Stimulated activated CD8-positive, alpha-beta memory T cell treated with anti-CD3 and anti-CD28 coated beads, Interleukin-4, amount 100 ng/mL, for 48 hours (primary cell): ENCODE results near the gene NEGR1.

ENCODE experiments used
- DNase-seq: peaks from one replicate; pipeline ENCODE4 v3.0.0-alpha.2; 2020

The NEGR1 gene

DNA sequence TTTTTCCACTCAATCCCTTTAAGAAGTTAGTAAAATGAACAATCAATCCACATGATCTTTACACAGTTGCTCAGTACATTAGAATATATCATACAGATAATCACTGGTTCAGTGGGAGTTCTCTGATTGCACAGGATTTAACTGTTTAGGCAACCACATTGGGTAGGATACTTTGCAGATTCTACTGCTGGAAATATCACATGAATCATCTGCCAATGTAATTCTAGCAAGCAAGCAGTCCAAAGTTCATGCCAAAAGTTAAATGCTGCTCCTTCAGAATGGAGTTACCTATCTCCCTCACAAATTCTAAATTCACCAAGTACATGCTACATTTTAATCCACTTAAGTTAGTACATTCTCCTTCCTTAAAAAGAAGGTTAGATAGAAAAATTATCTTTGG lies 52.4 kb downstream of the NEGR1 start:
- DNase-seq: no peak

- DNase-seq: no peak
Observed at GRCh38 chr1:72227667-72228066, 54.7 kb downstream of the NEGR1 start.

DNA sequence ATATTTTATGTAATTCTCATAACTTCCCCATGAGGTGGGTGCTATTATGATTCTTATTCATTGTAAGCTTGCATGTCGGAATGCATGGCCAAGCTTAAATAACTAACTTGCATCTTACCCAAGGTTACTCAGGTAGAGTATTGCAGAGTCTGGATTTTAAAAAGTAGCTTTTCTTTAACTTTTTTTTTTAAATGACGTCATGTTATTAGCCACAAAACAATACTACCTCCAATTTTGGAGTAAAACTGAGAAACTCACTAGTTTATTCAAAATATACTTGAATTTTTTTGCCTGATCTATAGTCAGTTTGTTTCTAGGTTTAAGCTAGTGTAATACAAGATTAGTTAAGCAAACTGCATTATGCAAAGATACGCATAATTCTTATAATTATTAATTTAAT lies 57.8 kb downstream of the NEGR1 start:
- DNase-seq: no peak

DNA sequence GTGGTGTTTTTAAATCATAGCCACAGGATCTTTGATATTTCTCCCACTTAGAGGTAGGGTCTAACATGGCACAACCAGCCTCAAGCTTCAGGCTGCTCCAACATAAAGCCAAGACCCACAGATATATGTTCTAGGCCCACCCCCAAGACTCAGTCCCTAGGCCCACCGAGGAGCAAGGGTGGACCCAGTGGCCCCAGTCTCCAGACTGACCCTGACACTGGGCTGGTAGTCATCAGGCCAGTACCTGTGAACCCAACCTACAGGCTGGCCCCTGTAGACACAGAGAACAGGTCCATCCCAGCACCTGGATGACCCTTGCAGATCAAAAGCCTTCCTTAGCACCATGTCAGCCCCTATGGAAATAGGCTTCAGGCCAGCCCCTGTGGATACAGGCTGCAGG lies 60.5 kb downstream of the NEGR1 start:
- no peak for DNase-seq

DNA sequence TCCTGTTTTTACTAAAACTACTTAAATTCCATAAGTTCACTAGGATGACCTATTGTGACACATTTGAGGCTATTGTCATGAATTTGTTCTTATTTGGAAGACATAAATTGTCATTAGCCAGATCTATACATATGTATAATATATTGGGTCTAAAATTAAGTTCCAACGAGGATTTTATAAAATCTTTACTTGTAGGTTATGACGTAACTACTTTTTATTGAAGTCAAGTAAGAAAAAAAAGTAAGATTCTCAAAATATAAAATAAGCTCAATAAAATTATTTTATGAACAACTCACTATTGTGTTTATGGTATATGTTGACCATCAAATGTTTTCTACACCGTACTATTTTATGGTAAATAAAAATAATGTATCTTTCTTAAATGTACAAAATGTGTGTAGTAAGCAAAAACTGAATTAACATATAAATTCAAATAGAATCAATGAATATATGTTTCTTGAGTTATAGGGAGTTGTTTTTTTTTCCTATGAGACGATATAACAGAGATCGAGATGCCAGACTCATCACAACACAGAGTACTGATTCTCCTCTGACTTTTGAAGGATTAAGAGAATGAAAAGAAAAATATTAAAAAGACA lies 64.1 kb downstream of the NEGR1 start:
- no peak for DNase-seq

GRCh38 chr1:72207059-72207458 lies 75.3 kb downstream of the NEGR1 start:
- no peak for DNase-seq

DNA sequence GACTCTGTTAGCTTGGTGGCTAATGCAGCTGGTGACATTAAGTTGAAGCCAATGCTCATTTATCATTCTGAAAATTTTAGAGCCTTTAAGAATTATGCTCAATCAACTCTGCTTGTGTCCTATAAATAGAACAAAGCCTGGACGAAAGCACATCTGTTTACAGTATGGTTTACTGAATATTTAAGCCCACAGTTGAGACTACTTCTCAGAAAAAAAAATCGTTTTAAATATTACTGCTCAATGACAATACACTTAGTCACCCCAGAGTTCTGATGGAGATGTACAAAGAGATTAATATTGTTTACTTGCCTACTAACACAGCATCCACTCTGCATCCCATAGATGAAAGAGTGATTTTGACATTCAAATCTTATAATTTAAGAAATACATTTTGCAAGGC lies 79.6 kb downstream of the NEGR1 start:
- DNase-seq: no peak

DNA sequence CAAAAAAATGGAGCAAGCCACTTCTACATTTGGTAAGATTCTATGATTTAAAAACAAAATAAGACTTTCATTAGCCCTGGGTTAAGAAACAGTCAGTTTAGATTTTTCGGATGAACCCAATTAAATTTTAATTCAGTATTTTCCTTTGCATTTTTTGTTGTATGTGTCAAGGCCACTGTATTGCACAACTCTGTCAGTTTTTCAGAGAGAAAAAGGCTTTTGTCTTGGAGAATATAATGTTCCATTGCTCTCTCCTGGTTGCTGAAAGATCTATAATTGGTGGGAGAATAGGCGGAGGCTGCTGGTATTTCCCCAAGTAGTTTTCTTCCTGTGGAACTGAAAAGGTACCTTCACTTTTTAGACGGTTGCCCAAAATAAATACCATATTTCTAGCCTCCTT lies 84.6 kb downstream of the NEGR1 start:
- DNase-seq: no peak

DNA sequence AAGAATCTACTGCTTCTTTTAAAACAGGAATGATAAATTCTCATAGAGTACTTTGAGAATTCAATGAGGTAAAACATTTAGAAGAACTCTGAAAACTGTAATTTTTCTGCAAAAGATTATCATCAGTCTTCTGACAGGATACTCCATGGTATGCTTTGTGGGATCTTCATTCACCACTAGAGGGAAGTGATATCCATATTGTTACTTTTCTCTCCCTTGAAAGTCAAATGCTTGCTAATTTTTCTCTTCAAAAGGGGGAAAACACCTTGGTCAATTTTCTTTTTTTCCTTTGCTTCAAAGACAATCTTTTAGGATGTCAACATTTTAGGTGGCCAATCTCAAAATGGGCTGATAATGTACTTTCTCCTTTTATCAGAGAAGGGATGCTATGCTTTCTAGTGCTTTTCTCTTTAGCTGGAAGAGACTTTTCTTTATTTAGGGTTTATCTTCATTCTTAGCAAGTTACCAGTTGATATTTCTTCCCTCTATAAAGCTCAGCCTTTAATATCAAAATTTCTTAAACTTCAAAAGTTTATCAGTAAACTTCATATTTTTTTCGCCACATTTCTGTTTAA lies 95.5 kb downstream of the NEGR1 start:
- DNase-seq: no peak

DNA sequence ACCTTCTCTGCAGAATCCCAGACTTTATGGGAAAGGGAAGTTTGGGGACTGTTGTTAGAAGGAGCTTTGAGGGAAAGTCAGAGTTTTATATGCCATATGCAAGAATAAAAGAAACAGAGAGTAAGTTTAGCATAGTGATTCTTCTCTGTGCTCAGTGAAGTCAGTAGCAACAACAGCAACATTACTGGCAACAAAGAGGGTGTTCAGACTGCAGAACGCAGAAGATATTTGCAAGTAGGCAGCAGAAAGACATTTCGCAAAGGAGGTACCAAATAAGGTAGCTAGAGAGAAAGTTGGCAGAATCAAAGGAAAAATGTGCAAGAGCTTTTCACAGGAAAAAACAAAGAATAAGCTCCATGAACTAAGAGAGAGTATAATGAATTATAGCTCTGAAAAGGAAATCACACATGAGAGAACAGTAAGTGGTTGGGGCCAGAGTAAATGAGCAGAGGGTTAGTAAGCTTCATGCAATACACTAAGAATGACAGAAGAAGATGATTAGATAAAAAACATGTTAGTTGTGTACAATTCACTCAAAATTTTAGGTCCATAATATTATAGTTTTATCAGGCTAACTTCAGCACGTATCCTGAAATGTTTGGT lies 98.1 kb downstream of the NEGR1 start:
- DNase-seq: no peak

DNA sequence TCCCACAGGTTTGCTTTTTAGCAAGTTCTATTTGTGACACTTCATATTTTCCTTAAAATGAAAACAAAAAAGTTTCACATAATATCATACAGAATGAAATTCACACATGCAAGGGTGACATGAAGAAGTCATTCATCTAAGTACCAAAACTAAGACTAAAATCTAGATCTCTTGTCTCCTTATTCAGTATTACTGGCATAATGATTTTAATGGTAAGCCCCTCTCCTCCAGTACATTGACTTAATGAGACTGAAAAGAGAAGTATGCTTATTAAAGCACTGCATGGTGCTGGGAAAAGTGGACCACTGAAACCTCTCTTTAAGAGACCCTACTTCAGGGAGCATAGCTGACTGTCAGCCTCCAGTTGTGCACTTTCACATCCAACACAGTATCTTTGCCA lies 99.5 kb downstream of the NEGR1 start:
- DNase-seq: no peak

DNA sequence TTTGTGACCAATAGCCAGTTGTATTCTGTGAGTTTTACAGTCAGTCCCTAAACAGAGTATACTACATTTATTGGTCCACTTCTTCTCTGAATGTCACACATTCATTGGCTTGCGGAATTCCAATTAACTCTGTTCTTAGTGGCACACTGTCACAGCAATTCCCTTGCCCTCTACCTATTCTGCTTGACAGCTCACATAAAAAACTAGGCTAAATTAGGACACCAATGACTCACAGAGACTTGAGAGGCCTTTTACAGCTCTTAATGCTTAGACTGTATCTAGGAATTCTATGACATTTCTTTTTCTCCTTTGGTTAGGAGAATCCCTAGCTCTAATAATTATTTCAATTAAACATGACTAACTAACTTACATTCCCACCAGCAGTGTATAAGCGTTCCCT lies 104.1 kb downstream of the NEGR1 start:
- DNase-seq: no peak

DNA sequence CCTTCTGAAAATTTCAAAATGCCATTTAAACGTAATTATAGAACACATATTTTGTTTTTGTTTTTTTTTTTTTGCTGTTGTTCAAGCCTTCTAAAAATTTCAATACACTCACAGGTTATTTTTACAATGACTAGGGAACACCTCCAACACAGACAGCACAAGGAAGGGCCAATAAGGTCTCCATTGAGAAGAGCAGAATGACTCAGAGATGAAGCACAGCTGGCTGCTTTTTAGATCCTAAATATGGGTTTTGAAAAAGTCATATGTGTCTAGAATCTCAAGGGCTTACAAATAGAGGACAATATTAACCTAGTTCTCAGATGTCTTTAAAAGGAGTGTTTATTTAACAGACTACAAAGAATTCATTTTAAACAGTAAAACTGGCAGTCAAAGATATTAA lies 104.6 kb downstream of the NEGR1 start:
- DNase-seq: no peak

DNA sequence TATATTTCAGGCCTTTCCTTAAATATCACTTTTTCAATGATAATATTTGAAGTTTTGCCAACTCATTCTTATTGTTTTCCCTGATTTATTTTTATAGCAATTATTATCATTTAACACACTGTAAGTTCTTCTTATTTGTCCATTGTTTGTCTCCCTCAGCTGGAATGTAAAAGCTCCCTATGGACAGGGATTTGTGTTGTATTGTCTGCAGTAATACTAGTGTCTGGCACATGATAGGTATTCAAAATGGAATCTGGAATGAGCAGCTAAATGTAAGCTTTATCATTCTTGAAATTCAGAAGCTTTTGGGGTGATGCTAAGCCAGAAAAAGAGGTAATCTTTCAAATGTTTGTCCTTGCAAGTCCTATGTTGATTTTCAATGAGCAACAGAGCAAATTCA lies 112.1 kb downstream of the NEGR1 start:
- DNase-seq: no peak

DNA sequence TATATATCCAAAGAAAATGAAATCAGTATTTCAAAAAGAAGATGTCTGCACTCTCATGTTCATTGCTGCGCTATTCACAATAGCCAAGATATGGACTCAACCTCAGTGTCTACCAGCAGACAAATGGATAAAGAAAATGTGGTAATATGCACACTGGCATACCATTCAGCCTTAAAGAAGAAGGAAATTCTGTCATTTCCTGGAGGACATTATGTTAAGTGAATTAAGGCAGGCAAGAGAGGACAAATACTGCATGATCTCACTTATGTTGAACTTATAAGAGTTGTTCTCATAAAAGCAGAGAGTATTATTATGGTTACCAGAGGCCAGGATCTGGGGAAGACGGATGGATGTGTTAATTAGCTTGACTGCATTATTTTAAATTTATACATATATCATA lies 115.9 kb downstream of the NEGR1 start:
- DNase-seq: no peak

GRCh38 chr1:72150508-72150907 lies 131.8 kb downstream of the NEGR1 start:
- DNase-seq: no peak

DNA sequence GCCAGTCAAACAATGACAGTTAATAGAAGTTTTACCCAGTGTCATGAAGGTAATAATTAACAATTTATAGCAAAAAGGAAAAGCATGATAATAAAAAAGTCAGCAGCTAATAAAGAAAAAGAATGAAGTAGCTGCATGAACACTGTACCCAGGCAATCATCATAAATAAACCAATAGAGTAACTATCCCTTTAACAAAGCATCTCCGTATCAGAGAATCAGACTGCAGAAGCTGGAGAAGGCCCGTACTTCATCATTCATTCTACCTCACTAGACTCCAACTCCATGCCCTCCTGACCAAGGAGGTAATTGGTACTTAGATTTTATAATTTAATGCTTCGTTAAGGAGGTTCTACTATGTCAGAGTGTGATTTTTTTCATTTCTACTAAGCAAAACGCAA lies 140.5 kb downstream of the NEGR1 start:
- no peak for DNase-seq

GRCh38 chr1:72140222-72140621 lies 142.1 kb downstream of the NEGR1 start:
- no peak for DNase-seq

GRCh38 chr1:72137656-72138055 lies 144.7 kb downstream of the NEGR1 start:
- no peak for DNase-seq

DNA sequence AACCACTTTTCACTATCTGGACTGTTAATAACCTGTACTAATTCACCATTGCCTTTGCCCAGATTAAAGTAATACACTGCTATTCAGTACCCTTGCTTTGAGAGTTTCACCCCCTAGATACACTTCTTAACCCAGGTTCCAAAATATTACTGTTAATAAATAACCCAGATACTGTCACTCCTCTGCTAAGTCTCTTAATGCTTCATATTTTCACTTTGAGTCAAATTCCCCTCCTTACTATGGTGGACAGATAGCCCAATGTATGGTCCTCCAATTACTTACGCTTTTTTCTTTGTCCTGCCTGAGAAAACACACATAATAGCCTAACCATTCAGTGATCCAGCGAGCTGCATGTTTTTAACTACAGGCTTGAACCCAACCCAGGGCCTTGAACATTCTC lies 152.5 kb downstream of the NEGR1 start:
- DNase-seq: no peak

DNA sequence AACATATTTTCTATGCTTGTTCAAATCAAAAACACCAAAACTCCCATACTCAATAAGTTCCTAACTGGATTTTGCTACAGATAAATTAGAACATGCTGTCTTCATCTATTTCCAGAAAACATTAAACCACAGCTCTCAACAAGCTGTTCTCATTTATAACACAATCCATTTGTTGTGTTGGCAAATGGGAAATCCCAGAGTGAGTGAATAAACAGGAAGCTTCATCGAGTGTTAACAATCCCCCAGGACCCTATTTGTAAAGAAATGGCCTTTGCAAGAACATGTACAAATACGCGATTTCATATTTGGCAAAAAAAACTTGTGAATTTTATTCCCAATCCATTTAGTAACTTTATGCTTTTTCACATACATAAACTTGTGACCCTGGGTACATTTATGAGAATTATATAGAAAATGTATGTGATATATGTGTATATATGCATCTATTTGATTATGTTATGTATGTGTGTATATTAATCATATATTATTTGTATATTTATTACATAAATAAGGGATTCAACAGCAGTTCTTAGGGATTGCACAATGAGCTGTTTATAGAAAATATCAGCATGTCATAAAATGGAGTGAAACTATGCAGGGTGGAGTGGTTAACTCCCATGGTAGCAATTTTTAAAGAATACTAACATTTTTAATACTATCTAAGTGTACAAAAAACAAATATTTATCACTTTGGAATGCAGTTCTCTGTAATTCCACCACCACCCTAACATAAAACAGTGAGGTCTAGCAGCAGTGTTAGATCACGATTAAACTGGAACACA lies 160.0 kb downstream of the NEGR1 start:
- DNase-seq: no peak

DNA sequence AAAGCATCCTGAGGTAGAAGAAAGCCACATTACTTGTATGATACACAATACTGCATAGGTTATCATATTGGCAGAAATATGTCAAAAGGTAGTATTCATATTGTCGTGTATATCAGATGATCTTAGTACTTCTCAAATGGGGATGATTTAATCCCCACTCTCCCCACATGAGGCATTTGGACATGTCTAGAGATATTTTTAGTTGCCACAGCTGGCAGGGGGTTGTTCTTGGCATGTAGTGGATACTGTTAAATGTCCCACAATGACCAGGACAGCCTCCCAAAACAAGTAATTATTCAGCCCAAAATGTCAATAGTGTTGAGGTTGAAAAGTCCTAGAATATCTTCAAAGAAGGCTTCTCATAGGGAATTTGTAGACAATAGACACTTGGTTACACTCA lies 162.8 kb downstream of the NEGR1 start:
- DNase-seq: no peak

DNA sequence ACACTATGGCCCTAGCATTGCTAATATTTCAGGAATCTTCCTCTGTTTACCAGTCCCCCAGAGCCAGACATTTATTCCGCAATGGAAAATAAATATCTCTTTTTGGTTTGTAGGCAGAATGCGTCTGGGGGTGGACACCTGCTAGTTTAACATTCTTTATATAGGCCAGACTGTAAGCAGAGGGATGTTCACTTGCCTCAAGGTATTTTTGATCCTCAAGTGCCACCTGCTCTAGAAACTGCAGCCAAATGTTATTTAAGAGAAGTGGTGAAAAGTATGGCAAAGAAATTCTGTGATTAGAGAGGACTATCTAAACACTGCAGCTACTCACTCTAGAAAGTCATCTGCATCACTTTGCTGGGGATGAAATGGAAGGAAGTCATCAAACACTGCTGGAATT lies 164.7 kb downstream of the NEGR1 start:
- no peak for DNase-seq

DNA sequence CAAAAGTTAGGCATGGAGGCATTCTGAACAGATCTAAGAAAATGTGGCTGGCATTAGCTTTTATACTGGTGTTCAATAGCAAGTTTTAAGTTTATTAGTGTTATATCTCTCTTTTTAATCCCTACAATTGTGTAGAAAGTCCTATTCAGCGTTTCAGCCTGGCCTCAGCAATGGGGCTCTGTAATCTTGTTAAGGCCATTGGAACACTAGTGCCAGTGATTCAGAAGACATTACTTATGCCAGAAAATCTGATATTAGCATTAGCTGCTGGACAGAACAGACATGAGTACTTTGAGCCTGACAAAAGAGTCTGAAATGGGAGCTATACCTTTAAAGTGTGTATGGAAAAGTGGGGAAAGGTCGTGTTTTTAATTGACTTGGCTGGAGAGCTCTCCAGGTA lies 167.0 kb downstream of the NEGR1 start:
- DNase-seq: no peak
